HG03039 (cell line): ENCODE results near the gene RAB33A.

Source experiments
- ATAC-seq: cut with Tn5 transposase; IDR thresholded peaks from one replicate; pipeline ENCODE4 v1.9.1; 2021; ENCODE audit warnings: mild to moderate bottlenecking, moderate library complexity; ENCODE audit not compliant: unreplicated experiment

Gene RAB33A

GRCh38 chrX:130172127-130172845 lies 524 bp downstream of the RAB33A start:
- no peak for ATAC-seq

GRCh38 chrX:130173190-130173895 lies 1.6 kb downstream of the RAB33A start:
- no peak for ATAC-seq

GRCh38 chrX:130174045-130174704 lies 2.4 kb downstream of the RAB33A start:
- ATAC-seq, result no peak

GRCh38 chrX:130174937-130175336 lies 3.2 kb downstream of the RAB33A start:
- ATAC-seq, result no peak

- ATAC-seq, result peak; percentile 69
These were observed 4.6 kb downstream of the RAB33A start for GRCh38 chrX:130176354-130176776.

- ATAC-seq, result no peak
These were observed 5.2 kb downstream of the RAB33A start for GRCh38 chrX:130176942-130177341.

GRCh38 chrX:130179170-130179569 lies 7.4 kb downstream of the RAB33A start:
- no peak for ATAC-seq

GRCh38 chrX:130179579-130180215 lies 7.9 kb downstream of the RAB33A start:
- no peak for ATAC-seq

- no peak for ATAC-seq
These were observed 12.4 kb downstream of the RAB33A start for GRCh38 chrX:130184168-130184567.

- no peak for ATAC-seq
These were observed 13.1 kb downstream of the RAB33A start for GRCh38 chrX:130184857-130185256.

GRCh38 chrX:130186651-130187050 lies 14.9 kb downstream of the RAB33A start:
- ATAC-seq, result no peak

GRCh38 chrX:130190801-130191200 lies 19.0 kb downstream of the RAB33A start:
- no peak for ATAC-seq

GRCh38 chrX:130196466-130196865 lies 24.7 kb downstream of the RAB33A start:
- ATAC-seq, result no peak

GRCh38 chrX:130197464-130197863 lies 25.7 kb downstream of the RAB33A start:
- ATAC-seq, result no peak

GRCh38 chrX:130204647-130205046 lies 32.9 kb downstream of the RAB33A start:
- no peak for ATAC-seq

- ATAC-seq, result peak; percentile 77
These were observed 39.8 kb downstream of the RAB33A start for GRCh38 chrX:130211415-130212186.

- no peak for ATAC-seq
These were observed 40.6 kb downstream of the RAB33A start for GRCh38 chrX:130212371-130212770.

GRCh38 chrX:130213376-130213775 lies 41.6 kb downstream of the RAB33A start:
- no peak for ATAC-seq

GRCh38 chrX:130216320-130216719 lies 44.6 kb downstream of the RAB33A start:
- no peak for ATAC-seq

- no peak for ATAC-seq
These were observed 53.0 kb downstream of the RAB33A start for GRCh38 chrX:130224810-130225209.

- no peak for ATAC-seq
These were observed 57.1 kb downstream of the RAB33A start for GRCh38 chrX:130228871-130229270.
